OCI-LY1 (cell line): ENCODE data around the gene CTPS1.

Source experiments
- H2AFZ ChIP-seq: fragments of 200-600 bp; sonication (generic), shearing (Covaris generic); 2 replicates; pipeline ENCODE4 v1.6.0; 2014; ENCODE audit warnings: antibody characterized with exemption, mild to moderate bottlenecking, low read length
- H3F3A ChIP-seq: fragments of 200-600 bp; sonication (generic), shearing (Covaris generic); 2 replicates; pipeline ENCODE4 v1.6.0; 2014; ENCODE audit warnings: mild to moderate bottlenecking, antibody characterized with exemption, low read length, moderate library complexity; ENCODE audit not compliant: insufficient read depth
- H3K27ac ChIP-seq: fragments of 200-600 bp; sonication (generic); 2 replicates; pipeline ENCODE4 v1.5.1; 2014; ENCODE audit warnings: low read length, mixed run types, mild to moderate bottlenecking, low read depth; ENCODE audit not compliant: poor library complexity, severe bottlenecking
- H3K27me3 ChIP-seq: fragments of 200-600 bp; sonication (generic); 2 replicates; pipeline ENCODE4 v1.6.0; 2014; ENCODE audit warnings: antibody characterized with exemption, mild to moderate bottlenecking, low read length, moderate library complexity; ENCODE audit not compliant: insufficient read depth
- H3K36me3 ChIP-seq: fragments of 200-600 bp; sonication (generic); 2 replicates; pipeline ENCODE4 v1.6.1; 2014; ENCODE audit warnings: mild to moderate bottlenecking, antibody characterized with exemption, low read length, moderate library complexity, mixed read lengths; ENCODE audit not compliant: insufficient read depth
- H3K4me1 ChIP-seq: fragments of 200-600 bp; sonication (generic); 2 replicates; pipeline ENCODE4 v1.5.1; 2014; ENCODE audit warnings: mild to moderate bottlenecking, low read length, moderate library complexity; ENCODE audit not compliant: insufficient read depth, severe bottlenecking
- H3K4me2 ChIP-seq: fragments of 200-600 bp; sonication (generic), shearing (Covaris generic); 2 replicates; pipeline ENCODE4 v1.6.1; 2014; ENCODE audit warnings: low read length
- H3K4me3 ChIP-seq: fragments of 200-600 bp; sonication (generic); 2 replicates; pipeline ENCODE4 v1.5.1; 2014; ENCODE audit warnings: low read length, low read depth, mild to moderate bottlenecking, mixed read lengths; ENCODE audit not compliant: poor library complexity, severe bottlenecking
- H3K79me2 ChIP-seq: fragments of 200-600 bp; shearing (Covaris generic); 2 replicates; pipeline ENCODE4 v1.6.1; 2016; ENCODE audit warnings: mixed run types, low read length, mixed read lengths; ENCODE audit not compliant: insufficient read depth
- H3K9ac ChIP-seq: fragments of 200-600 bp; sonication (generic), shearing (Covaris generic); 2 replicates; pipeline ENCODE4 v1.6.1; 2014; ENCODE audit warnings: mild to moderate bottlenecking, low read length, mixed read lengths
- H3K9me2 ChIP-seq: fragments of 200-600 bp; sonication (generic), shearing (Covaris generic); 2 replicates; pipeline ENCODE4 v1.6.1; 2014; ENCODE audit warnings: low read depth, mild to moderate bottlenecking, low read length, mixed read lengths
- H3K9me3 ChIP-seq: fragments of 200-600 bp; shearing (Covaris generic); 2 replicates; pipeline ENCODE4 v1.6.1; 2014; ENCODE audit warnings: low read length, mixed read lengths
- H4K20me1 ChIP-seq: fragments of 200-600 bp; sonication (generic), shearing (Covaris generic); 2 replicates; pipeline ENCODE4 v1.6.0; 2016; ENCODE audit warnings: mild to moderate bottlenecking, low read length; ENCODE audit not compliant: insufficient read depth
- EZH2 ChIP-seq: fragments of 200-600 bp; sonication (generic), shearing (Covaris generic); IDR thresholded peaks from 2 replicates; pipeline ENCODE4 v1.8.0; 2017; ENCODE audit warnings: borderline replicate concordance, mixed run types, mild to moderate bottlenecking, antibody characterized with exemption, low read length, moderate library complexity, mixed read lengths
- TF ChIP-seq, protein P1 (sequence below): fragments of 200-600 bp; sonication (generic), shearing (Covaris generic); IDR thresholded peaks from 2 replicates; pipeline ENCODE4 v1.5.1; 2017; ENCODE audit warnings: mild to moderate bottlenecking, antibody characterized with exemption, low read length, moderate library complexity, mixed read lengths

CTPS1 gene

DNA sequence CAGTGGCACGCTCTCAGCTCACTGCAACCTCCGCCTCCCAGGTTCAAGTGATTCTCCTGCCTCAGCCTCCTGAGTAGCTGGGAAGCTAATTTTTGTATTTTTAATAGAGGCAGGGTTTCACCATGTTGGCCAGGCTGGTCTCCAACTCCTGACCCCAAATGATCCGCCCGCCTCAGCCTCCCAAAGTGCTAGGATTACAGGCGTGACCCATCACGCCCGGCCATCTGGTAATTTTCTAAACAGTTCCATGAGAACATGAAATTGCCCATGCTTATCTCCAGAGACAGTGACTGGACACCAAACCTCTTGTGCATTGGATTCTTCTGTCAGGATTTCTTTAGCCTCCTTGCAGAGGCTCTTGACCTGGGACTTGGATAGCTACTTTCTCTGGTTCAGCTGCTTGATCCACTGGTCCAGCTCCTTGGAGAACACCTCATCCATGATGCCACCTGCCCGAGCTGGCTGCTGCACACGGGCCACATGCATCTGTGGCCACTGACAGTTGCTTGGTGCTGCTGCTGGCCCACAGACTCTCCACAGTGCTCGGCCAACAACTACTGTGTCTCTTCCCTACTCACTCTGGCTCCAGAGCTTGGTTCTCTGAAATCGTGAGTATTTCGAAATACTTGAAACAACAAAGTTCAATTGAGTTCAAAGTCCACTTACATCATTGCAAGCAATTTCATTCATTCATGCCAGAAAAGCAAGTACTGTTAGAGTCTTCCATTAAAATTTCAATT is 40.0 kb upstream of the CTPS1 start:
- no peak overlapping the region for H3K4me2 ChIP-seq
- H3K9ac ChIP-seq, result no peak overlapping the region
- no peak for TF ChIP-seq EZH2
- TF ChIP-seq, protein P1, sequence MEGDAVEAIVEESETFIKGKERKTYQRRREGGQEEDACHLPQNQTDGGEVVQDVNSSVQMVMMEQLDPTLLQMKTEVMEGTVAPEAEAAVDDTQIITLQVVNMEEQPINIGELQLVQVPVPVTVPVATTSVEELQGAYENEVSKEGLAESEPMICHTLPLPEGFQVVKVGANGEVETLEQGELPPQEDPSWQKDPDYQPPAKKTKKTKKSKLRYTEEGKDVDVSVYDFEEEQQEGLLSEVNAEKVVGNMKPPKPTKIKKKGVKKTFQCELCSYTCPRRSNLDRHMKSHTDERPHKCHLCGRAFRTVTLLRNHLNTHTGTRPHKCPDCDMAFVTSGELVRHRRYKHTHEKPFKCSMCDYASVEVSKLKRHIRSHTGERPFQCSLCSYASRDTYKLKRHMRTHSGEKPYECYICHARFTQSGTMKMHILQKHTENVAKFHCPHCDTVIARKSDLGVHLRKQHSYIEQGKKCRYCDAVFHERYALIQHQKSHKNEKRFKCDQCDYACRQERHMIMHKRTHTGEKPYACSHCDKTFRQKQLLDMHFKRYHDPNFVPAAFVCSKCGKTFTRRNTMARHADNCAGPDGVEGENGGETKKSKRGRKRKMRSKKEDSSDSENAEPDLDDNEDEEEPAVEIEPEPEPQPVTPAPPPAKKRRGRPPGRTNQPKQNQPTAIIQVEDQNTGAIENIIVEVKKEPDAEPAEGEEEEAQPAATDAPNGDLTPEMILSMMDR, result no peak

DNA sequence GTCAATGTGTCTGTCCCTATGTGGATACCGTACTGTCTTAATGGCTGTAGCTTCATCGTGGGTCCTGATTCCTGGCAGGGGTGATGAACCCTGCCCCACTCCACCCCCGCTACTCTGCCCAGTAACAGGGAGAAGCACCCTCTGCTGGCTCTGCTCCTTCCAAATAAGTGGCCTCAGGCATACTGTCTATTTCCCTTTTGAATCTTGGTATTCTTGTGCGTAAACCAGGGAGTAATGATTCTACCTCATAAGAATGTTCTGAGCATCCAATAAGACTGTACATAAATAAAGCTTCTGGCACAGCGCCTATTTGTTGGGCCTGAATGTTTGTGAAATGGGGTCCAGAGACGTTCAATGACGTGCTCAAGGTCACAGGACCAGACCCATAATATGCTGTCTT is 35.2 kb upstream of the CTPS1 start:
- TF ChIP-seq EZH2, result no peak
- TF ChIP-seq, protein P1, result no peak
- Histone ChIP-seq H3K79me2 (no peaks in the 10 kb centered on the region), H3K4me3 (no peak overlapping the region), H3K9ac (no peak overlapping the region), H3K36me3 (no peaks in the 10 kb centered on the region), H3K9me3 (no peaks in the 10 kb centered on the region), H4K20me1 (no peaks in the 10 kb centered on the region), H3K27ac (no peak overlapping the region), H3F3A (no peaks in the 10 kb centered on the region), H3K4me1 (no peaks in the 10 kb centered on the region), H3K27me3 (no peaks in the 10 kb centered on the region), H3K4me2 (no peak overlapping the region), H3K9me2 (no peaks in the 10 kb centered on the region), H2AFZ (no peak overlapping the region)

More for the DNA sequence above, 40.0 kb upstream of the CTPS1 start:
- Histone ChIP-seq H3K79me2 (no peaks in the 10 kb centered on the region), H3F3A (no peaks in the 10 kb centered on the region), H3K27me3 (no peaks in the 10 kb centered on the region), H3K9me2 (no peaks in the 10 kb centered on the region), H4K20me1 (no peaks in the 10 kb centered on the region), H3K36me3 (no peaks in the 10 kb centered on the region), H3K9me3 (no peaks in the 10 kb centered on the region), H2AFZ (no peak overlapping the region), H3K4me3 (no peak overlapping the region), H3K27ac (no peak overlapping the region), H3K4me1 (no peaks in the 10 kb centered on the region)

DNA sequence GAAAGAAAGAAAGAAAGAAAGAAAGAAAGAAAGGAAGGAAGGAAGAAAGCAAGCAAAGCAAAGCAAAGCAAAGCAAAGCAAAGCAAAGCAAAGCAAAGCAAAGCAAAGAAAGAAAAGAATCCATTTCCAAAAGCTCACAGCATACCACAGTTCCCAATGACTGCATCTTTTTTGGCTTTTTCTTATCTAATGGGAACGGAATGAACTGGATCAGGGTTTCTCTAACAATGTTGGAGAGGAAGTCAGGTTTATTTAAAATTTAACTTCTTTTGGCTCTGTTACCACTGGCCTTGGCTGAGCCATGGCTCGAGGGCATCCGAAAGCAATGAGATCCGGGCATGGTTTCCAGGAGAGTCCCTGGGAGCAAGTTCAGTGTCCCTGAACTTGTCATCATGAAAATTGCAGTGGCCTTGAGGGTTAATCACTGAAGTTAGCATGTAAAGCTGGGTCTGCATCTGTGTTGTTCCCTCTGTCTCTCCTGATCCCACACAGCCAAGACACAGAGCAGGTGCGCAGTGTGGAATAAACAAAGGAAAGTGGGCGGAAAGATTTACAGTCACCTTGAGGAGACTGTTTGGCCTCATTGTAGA is 34.6 kb upstream of the CTPS1 start:
- Histone ChIP-seq H3K4me2 (no peak overlapping the region), H2AFZ (no peak overlapping the region), H3K4me1 (no peaks in the 10 kb centered on the region), H3K9me2 (no peaks in the 10 kb centered on the region), H3K9ac (no peak overlapping the region), H4K20me1 (no peaks in the 10 kb centered on the region), H3K4me3 (no peak overlapping the region), H3K36me3 (no peaks in the 10 kb centered on the region), H3K79me2 (no peaks in the 10 kb centered on the region), H3K9me3 (no peaks in the 10 kb centered on the region), H3K27me3 (no peaks in the 10 kb centered on the region), H3K27ac (no peak overlapping the region), H3F3A (no peaks in the 10 kb centered on the region)
- TF ChIP-seq, protein P1, result no peak
- TF ChIP-seq EZH2, result no peak
